Neutrophil (primary cell): Measurements from ENCODE around the gene TMEM171.

Experiments
- H3K27ac ChIP-seq: fragments of 200-600 bp; sonication (generic); 2 replicates; pipeline ENCODE4 v1.5.1; 2016; ENCODE audit warnings: mild to moderate bottlenecking, moderate library complexity
- H3K27me3 ChIP-seq: fragments of 200-600 bp; sonication (generic); 2 replicates; pipeline ENCODE4 v1.6.0; 2016; ENCODE audit warnings: mild to moderate bottlenecking
- H3K36me3 ChIP-seq: fragments of 200-600 bp; sonication (generic); 2 replicates; pipeline ENCODE4 v1.5.1; 2017
- H3K4me1 ChIP-seq, 2 experiments: fragments of 200-600 bp in 1 of 2; sonication (generic) in 1 of 2; 1 replicate in 1 of 2; 2 replicates in 1 of 2; pipeline versions ENCODE4 v1.5.1 to v1.6.1; 2013 to 2016; ENCODE audit warnings: low read depth in 1 of 2, low read length in 1 of 2, mild to moderate bottlenecking in 1 of 2, moderate library complexity in 1 of 2; ENCODE audit not compliant: control insufficient read depth in 1 of 2, insufficient read depth in 1 of 2
- H3K4me3 ChIP-seq, 2 experiments: fragments of 200-600 bp in 1 of 2; sonication (generic) in 1 of 2; 1 replicate in 1 of 2; 2 replicates in 1 of 2; pipeline ENCODE4 v1.5.1; 2013 to 2016; ENCODE audit warnings: low read depth in 1 of 2, low read length in 1 of 2, mild to moderate bottlenecking in 1 of 2, moderate library complexity in 1 of 2
- H3K9me3 ChIP-seq: fragments of 200-600 bp; sonication (generic); 2 replicates; pipeline ENCODE4 v1.5.1; 2016
- TF ChIP-seq, protein P1 (sequence below): fragments of 200-600 bp; sonication (generic); IDR thresholded peaks from 2 replicates; pipeline ENCODE4 v1.5.1; 2016; ENCODE audit warnings: antibody characterized with exemption

The TMEM171 gene

DNA sequence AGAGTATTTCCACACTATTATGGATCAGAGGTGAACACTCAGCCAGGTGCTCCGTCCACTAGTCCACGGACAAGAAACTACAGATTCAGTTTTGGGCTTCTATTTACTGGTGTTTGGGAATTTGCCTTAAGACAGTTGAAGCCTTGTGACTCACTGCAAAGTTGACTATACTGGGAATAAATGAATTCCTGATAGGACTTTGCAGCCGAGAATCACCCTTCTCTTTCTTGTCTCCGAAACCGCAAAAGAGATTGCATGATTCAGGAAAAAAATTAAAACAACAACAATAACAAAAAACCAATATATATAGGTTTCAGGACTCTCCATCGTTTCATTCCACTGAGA lies 716 bp downstream of the TMEM171 start:
- Histone ChIP-seq H3K4me3 (no peak overlapping the region), H3K4me1 (peaks cover 0 to 4% of the 10 kb centered on the region in 2 experiments), H3K9me3 (no peaks in the 10 kb centered on the region), H3K27ac (no peak overlapping the region), H3K36me3 (no peaks in the 10 kb centered on the region), H3K27me3 (peaks cover 100% of the 10 kb centered on the region)
- TF ChIP-seq, protein P1, sequence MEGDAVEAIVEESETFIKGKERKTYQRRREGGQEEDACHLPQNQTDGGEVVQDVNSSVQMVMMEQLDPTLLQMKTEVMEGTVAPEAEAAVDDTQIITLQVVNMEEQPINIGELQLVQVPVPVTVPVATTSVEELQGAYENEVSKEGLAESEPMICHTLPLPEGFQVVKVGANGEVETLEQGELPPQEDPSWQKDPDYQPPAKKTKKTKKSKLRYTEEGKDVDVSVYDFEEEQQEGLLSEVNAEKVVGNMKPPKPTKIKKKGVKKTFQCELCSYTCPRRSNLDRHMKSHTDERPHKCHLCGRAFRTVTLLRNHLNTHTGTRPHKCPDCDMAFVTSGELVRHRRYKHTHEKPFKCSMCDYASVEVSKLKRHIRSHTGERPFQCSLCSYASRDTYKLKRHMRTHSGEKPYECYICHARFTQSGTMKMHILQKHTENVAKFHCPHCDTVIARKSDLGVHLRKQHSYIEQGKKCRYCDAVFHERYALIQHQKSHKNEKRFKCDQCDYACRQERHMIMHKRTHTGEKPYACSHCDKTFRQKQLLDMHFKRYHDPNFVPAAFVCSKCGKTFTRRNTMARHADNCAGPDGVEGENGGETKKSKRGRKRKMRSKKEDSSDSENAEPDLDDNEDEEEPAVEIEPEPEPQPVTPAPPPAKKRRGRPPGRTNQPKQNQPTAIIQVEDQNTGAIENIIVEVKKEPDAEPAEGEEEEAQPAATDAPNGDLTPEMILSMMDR, result no peak

DNA sequence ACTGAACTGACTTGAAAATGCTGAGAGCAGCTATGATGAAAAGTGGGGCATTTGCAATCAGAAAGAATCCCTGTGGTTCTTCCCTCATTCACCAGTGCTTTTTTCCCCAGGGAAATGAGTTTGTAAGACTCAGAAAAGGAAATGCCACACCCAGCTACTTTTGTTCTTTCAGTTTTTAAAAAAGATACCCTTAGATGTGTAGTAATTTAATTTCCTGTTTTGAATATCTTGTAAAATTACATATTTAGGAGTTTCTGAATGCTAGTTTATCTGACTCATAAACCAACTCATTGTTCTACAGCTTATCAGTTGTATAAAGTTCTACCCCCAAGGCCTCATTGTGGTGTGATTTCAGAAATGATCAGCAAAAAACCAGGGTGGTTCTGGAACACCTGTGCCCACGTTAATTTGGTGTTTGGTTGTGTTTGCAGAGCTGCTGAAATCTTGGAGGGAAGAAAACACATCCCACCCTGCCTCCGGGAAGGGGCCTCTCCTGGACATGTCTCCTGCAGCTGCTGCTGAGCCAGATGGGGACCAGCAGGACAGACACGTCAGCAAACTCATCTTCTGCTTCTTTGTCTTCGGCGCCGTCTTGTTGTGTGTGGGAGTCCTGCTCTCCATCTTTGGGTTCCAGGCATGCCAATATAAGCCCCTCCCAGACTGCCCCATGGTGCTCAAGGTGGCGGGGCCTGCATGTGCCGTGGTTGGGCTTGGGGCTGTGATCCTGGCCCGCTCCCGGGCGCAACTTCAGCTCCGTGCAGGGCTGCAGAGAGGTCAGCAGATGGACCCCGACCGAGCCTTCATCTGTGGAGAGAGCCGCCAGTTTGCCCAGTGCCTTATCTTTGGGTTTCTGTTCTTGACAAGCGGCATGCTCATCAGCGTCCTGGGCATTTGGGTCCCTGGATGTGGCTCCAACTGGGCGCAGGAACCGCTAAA lies 2.8 kb downstream of the TMEM171 start:
- TF ChIP-seq, protein P1, result no peak
- H3K4me1 ChIP-seq, result peaks cover 0 to 4% of the 10 kb centered on the region in 2 experiments
- H3K27ac ChIP-seq, result no peak overlapping the region
- no peaks in the 10 kb centered on the region for H3K36me3 ChIP-seq
- no peak overlapping the region for H3K4me3 ChIP-seq
- no peaks in the 10 kb centered on the region for H3K9me3 ChIP-seq
- H3K27me3 ChIP-seq, result peaks cover 89% of the 10 kb centered on the region

DNA sequence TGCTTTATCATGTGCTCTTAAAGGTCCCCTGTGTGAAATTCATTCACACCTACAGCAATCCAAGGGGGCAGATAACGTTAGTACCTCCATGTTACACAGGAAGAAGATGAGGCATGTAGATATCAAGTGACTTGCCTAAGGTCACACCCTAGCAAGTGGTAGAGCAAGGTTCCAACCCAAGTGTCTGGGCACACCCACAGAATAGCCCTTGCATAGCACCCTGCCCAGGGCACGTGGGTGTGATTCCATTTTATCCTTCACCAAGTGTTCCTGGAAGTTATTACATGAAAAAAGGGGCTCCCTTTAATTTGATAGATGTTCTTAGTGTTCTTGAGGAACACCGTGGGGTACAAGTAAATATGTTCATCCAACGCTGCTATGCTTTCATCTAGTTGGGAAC lies 4.9 kb downstream of the TMEM171 start:
- Histone ChIP-seq H3K9me3 (no peaks in the 10 kb centered on the region), H3K4me1 (peaks cover 0 to 2% of the 10 kb centered on the region in 2 experiments), H3K27me3 (peaks cover 79% of the 10 kb centered on the region), H3K27ac (no peak overlapping the region), H3K36me3 (no peaks in the 10 kb centered on the region), H3K4me3 (no peak overlapping the region)
- TF ChIP-seq, protein P1, result no peak

DNA sequence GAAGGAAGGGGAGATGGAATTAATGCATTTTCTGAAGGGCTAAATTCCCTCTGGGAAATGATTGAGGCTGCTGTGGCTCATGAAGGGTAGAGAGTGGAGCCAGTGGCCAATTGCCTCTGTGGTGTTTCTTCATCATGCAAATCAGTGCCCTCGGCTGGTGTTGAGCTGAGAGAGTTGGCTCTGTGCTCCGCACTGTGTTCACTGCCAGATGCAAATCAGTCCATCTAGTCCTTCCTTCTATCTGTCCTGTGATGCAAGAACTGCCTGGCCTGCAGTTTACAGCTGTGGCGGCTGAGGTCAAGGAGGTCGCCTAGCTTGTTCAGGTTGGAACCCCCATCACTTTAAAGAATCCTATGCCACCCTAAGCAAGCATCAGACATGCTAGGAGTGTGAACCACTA lies 6.0 kb downstream of the TMEM171 start:
- H3K4me1 ChIP-seq, result no peaks in the 10 kb centered on the region
- H3K27me3 ChIP-seq, result peaks cover 79% of the 10 kb centered on the region
- no peak overlapping the region for H3K27ac ChIP-seq
- TF ChIP-seq, protein P1, result no peak
- H3K9me3 ChIP-seq, result no peaks in the 10 kb centered on the region
- H3K4me3 ChIP-seq, result no peak overlapping the region
- H3K36me3 ChIP-seq, result no peaks in the 10 kb centered on the region

DNA sequence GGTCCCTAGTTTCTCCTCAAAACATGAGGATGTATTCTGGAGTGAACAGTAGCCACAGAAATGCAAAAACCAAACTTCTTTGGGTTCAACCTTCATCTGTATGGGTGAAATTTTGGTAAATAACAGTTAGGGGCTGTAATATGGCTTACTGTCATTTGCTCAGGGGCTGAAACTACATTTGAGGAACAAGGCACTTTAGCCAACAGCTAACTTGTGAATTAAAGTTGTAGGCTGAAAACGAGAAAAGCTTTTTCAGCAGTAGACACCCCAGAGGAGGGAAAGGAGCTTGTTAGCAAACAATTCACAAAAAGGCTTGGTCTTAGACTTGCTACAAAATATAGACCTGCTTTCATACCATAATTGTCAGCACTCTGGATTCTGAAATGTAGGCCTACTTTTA lies 6.6 kb downstream of the TMEM171 start:
- Histone ChIP-seq H3K27ac (no peak overlapping the region), H3K9me3 (no peaks in the 10 kb centered on the region), H3K36me3 (no peaks in the 10 kb centered on the region), H3K27me3 (peaks cover 79% of the 10 kb centered on the region), H3K4me1 (no peaks in the 10 kb centered on the region), H3K4me3 (no peak overlapping the region)
- TF ChIP-seq, protein P1, result no peak
